NCI-H510A (cell line): ENCODE results near the gene KLF18.
"Not testable (repeated sequence)": the region's sequence is repeated elsewhere in the genome, so short reads cannot be mapped to it uniquely, and the experiment has no call there.

ENCODE experiments used
- DNase-seq: peaks from one replicate; lab custom pipeline; 2025; lab: John Stamatoyannopoulos, UW

KLF18 gene

GRCh38 chr1:44141531-44141930 lies at the start of gene KLF18:
TSS of gene KLF18 (minus strand) at chr1:44141631. CDS start at chr1:44141631, 0 bp downstream.
- no peak for DNase-seq

- DNase-seq, result no peak
These were observed 33.2 kb upstream of the KLF18 start for GRCh38 chr1:44174630-44175029.

- DNase-seq, result no peak
These were observed 28.9 kb upstream of the KLF18 start for GRCh38 chr1:44170281-44170823.

- DNase-seq, result no peak
These were observed 27.2 kb upstream of the KLF18 start for GRCh38 chr1:44168520-44169098.

GRCh38 chr1:44161546-44161945 lies 20.1 kb upstream of the KLF18 start:
- no peak for DNase-seq

GRCh38 chr1:44158871-44159270 lies 17.4 kb upstream of the KLF18 start:
- DNase-seq, result no peak

- no peak for DNase-seq
These were observed 16.5 kb upstream of the KLF18 start for GRCh38 chr1:44157903-44158302.

- DNase-seq, result no peak
These were observed 12.6 kb upstream of the KLF18 start for GRCh38 chr1:44154049-44154448.

- no peak for DNase-seq
These were observed 11.3 kb upstream of the KLF18 start for GRCh38 chr1:44152692-44153091.

- no peak for DNase-seq
These were observed 10.4 kb upstream of the KLF18 start for GRCh38 chr1:44151808-44152207.

- no peak for DNase-seq
These were observed 9.9 kb upstream of the KLF18 start for GRCh38 chr1:44151332-44151731.

- no peak for DNase-seq
These were observed 6.2 kb upstream of the KLF18 start for GRCh38 chr1:44147582-44147981.

GRCh38 chr1:44146536-44147361 lies 5.3 kb upstream of the KLF18 start:
- no peak for DNase-seq

- DNase-seq, result no peak
These were observed 3.7 kb upstream of the KLF18 start for GRCh38 chr1:44144962-44145756.

GRCh38 chr1:44139565-44139964 lies 1.9 kb downstream of the KLF18 start:
- DNase-seq, result not testable (repeated sequence)

- DNase-seq, result no peak
These were observed 3.2 kb downstream of the KLF18 start for GRCh38 chr1:44138239-44138638.

GRCh38 chr1:44135886-44136285 lies 5.5 kb downstream of the KLF18 start:
- DNase-seq, result no peak

GRCh38 chr1:44134071-44134920 lies 7.1 kb downstream of the KLF18 start:
- no peak for DNase-seq

GRCh38 chr1:44131411-44131810 lies 10.0 kb downstream of the KLF18 start:
- no peak for DNase-seq

GRCh38 chr1:44129616-44130500 lies 11.6 kb downstream of the KLF18 start:
- no peak for DNase-seq
